Hematopoietic multipotent progenitor cell treated with erythropoietin and hydrocortisone succinate and interleukin-3 and kit ligand, for 6 days (in vitro differentiated cells): ENCODE data around the gene TMEM266.

Experiments used
- DNase-seq: peaks from one replicate; pipeline ENCODE4 v3.0.0-alpha.2; 2015

The TMEM266 gene

GRCh38 chr15:76163457-76164295, 103.9 kb downstream of the TMEM266 start:
- no peak for DNase-seq

- DNase-seq: no peak
Measured at GRCh38 chr15:76164602-76165001, 104.8 kb downstream of the TMEM266 start.

- DNase-seq: no peak
Measured at GRCh38 chr15:76165951-76166350, 106.2 kb downstream of the TMEM266 start.

GRCh38 chr15:76168237-76168984, 108.6 kb downstream of the TMEM266 start:
- DNase-seq: no peak

GRCh38 chr15:76169018-76169417, 109.2 kb downstream of the TMEM266 start:
- DNase-seq: peak; percentile 54

GRCh38 chr15:76169911-76170800, 110.4 kb downstream of the TMEM266 start:
- no peak for DNase-seq

- DNase-seq: no peak
Measured at GRCh38 chr15:76172782-76173181, 113.0 kb downstream of the TMEM266 start.

GRCh38 chr15:76173317-76173834, 113.6 kb downstream of the TMEM266 start:
- no peak for DNase-seq

GRCh38 chr15:76174654-76175053, 114.9 kb downstream of the TMEM266 start:
- DNase-seq: no peak

- DNase-seq: no peak
Measured at GRCh38 chr15:76175442-76175841, 115.7 kb downstream of the TMEM266 start.

GRCh38 chr15:76176059-76176458, 116.3 kb downstream of the TMEM266 start:
- no peak for DNase-seq

GRCh38 chr15:76176487-76177085, 116.8 kb downstream of the TMEM266 start:
- DNase-seq: no peak

- no peak for DNase-seq
Measured at GRCh38 chr15:76177491-76178040, 117.8 kb downstream of the TMEM266 start.

- DNase-seq: no peak
Measured at GRCh38 chr15:76178296-76179000, 118.7 kb downstream of the TMEM266 start.

- no peak for DNase-seq
Measured at GRCh38 chr15:76179023-76179422, 119.2 kb downstream of the TMEM266 start.

GRCh38 chr15:76180321-76180720, 120.5 kb downstream of the TMEM266 start:
- DNase-seq: no peak

- no peak for DNase-seq
Measured at GRCh38 chr15:76181705-76182107, 121.9 kb downstream of the TMEM266 start.

- no peak for DNase-seq
Measured at GRCh38 chr15:76183930-76184649, 124.3 kb downstream of the TMEM266 start.

GRCh38 chr15:76184650-76185035, 124.9 kb downstream of the TMEM266 start:
- DNase-seq: no peak

- DNase-seq: peak; percentile 75
Measured at GRCh38 chr15:76185716-76186115, 125.9 kb downstream of the TMEM266 start.

GRCh38 chr15:76187163-76187562, 127.4 kb downstream of the TMEM266 start:
- no peak for DNase-seq
